ENCODE measurements around the gene CCDC90B. TPM values are rescaled to one million over a fixed set of nuclear protein-coding genes. Genes with fewer than 3 reads are reported as not detected.

CCDC90B gene
- polyA plus RNA-seq, 1 of the 3 experiments (the other 2 are of a cell fraction), result 47.9 TPM

DNA sequence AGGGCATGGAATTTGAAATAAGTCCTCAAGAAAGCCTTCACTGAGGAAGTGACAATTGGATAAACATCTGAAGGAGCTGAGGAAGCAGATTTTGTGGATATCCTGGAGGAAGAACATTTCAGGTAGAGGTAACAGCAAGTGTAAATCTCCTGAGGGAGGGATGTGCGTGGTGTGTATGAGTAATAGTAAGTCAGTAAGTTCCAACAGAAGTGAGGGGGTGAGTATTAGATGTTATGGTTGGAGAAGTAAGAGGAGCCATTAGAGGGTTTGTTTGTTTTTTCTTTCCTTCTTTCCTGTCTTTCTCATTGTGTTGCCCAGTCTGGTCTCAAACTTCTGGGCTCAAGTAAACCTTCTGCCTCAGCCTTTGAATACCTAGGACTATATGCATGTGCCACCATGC lies 63.7 kb downstream of the CCDC90B start:
- POLR2A ChIA-PET, result no interaction called here

DNA sequence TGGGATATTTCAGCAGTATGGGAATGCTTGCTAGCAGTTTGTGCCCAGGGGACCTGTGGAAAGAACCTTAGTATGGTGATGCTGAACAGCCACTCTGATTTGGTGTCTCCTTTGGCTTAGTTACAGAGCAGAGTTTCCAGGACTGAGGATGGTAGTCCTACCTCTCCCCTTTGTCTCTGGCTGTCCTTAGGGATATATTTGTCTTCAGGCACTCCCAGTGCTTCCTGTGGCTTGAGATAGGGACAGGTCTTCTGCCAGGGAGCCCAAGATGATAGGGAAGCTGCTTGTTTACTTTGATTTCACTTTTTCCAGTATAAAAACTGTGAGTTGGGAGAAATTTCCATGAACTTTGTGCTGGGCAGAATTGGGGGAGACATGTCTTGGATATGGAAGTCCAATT lies 64.5 kb downstream of the CCDC90B start:
- H3K4me3 ChIP-seq (ENCODE audit: low read depth in 2 of 2, low read length in 1 of 2), result no peak overlapping the region
- H3K27ac ChIP-seq (ENCODE audit: low read depth in 2 of 2, low read length in 1 of 2), result no peak overlapping the region
- no peak for DNase-seq
- H3K4me1 ChIP-seq (ENCODE audit: control insufficient read depth in 1 of 2, insufficient read depth in 2 of 2, low read depth in 1 of 2, low read length in 1 of 2), result no peaks in the 10 kb centered on the region
- H3K9me2 ChIP-seq, result no peaks in the 10 kb centered on the region
- POLR2A ChIA-PET, result no interaction called here
- no peaks in the 10 kb centered on the region for H3K27me3 ChIP-seq (ENCODE audit: insufficient read depth)
- no peak for TF ChIP-seq ELF1 (IDR thresholded peaks at IDR 0.05)
- TF ChIP-seq, protein P1, sequence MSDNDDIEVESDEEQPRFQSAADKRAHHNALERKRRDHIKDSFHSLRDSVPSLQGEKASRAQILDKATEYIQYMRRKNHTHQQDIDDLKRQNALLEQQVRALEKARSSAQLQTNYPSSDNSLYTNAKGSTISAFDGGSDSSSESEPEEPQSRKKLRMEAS (IDR thresholded peaks at IDR 0.05; ENCODE audit: low read depth), result no peak
- TF ChIP-seq, protein P2, sequence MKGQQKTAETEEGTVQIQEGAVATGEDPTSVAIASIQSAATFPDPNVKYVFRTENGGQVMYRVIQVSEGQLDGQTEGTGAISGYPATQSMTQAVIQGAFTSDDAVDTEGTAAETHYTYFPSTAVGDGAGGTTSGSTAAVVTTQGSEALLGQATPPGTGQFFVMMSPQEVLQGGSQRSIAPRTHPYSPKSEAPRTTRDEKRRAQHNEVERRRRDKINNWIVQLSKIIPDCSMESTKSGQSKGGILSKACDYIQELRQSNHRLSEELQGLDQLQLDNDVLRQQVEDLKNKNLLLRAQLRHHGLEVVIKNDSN (IDR thresholded peaks at IDR 0.05; ENCODE audit: borderline replicate concordance, low read depth), result no peak
- H3K79me2 ChIP-seq (ENCODE audit: insufficient read depth), result no peaks in the 10 kb centered on the region
- no peaks in the 10 kb centered on the region for H3K36me3 ChIP-seq (replicated peaks in 1 of 2; ENCODE audit: control insufficient read depth in 1 of 2, insufficient read depth in 2 of 2, low read length in 1 of 2)
- CTCF ChIA-PET, result interaction anchor here (0.6 to 2.3 kb wide), 2 partner anchors 28 to 677 kb away, joined by 3 to 5 read pairs; no protein-coding TSS in a partner anchor
- no peak overlapping the region for H2AFZ ChIP-seq (ENCODE audit: low read depth)
- no peak overlapping the region for H3K4me2 ChIP-seq
- no peaks in the 10 kb centered on the region for H4K20me1 ChIP-seq (ENCODE audit: insufficient read depth)
- no peak overlapping the region for H3K9ac ChIP-seq
- no peaks in the 10 kb centered on the region for H3K9me3 ChIP-seq
- no peaks in the 10 kb centered on the region for H3F3A ChIP-seq (replicated peaks; ENCODE audit: insufficient read depth)

More for the DNA sequence above, 63.7 kb downstream of the CCDC90B start:
- Histone ChIP-seq H3K9me2 (no peaks in the 10 kb centered on the region), H3K79me2 (ENCODE audit: insufficient read depth) (no peaks in the 10 kb centered on the region), H3K9me3 (no peaks in the 10 kb centered on the region), H3K4me3 (ENCODE audit: low read depth in 2 of 2, low read length in 1 of 2) (no peak overlapping the region), H3K9ac (no peak overlapping the region), H3K27me3 (ENCODE audit: insufficient read depth) (no peaks in the 10 kb centered on the region), H3K27ac (ENCODE audit: low read depth in 2 of 2, low read length in 1 of 2) (no peak overlapping the region), H3K36me3 (replicated peaks in 1 of 2; ENCODE audit: control insufficient read depth in 1 of 2, insufficient read depth in 2 of 2, low read length in 1 of 2) (no peaks in the 10 kb centered on the region), H3K4me2 (no peak overlapping the region), H3F3A (replicated peaks; ENCODE audit: insufficient read depth) (no peaks in the 10 kb centered on the region), H3K4me1 (ENCODE audit: control insufficient read depth in 1 of 2, insufficient read depth in 2 of 2, low read depth in 1 of 2, low read length in 1 of 2) (no peaks in the 10 kb centered on the region), H4K20me1 (ENCODE audit: insufficient read depth) (no peaks in the 10 kb centered on the region), H2AFZ (ENCODE audit: low read depth) (no peak overlapping the region)
- 88% methylated on average over 1 of the region's 1 CpG for WGBS (ENCODE audit: low lambda C conversion rate)
- TF ChIP-seq TEAD4 (IDR thresholded peaks at IDR 0.05; ENCODE audit: borderline replicate concordance, insufficient read depth) (no peak), MEF2A (IDR thresholded peaks at IDR 0.05; ENCODE audit: borderline replicate concordance, low read depth) (no peak), EP300 (IDR thresholded peaks at IDR 0.05; ENCODE audit: borderline replicate concordance in 1 of 2, low read depth in 1 of 2, low read length in 1 of 2) (no peak), CHD2 (IDR thresholded peaks at IDR 0.05; ENCODE audit: low read length, partially characterized antibody) (no peak), TCF12 (IDR thresholded peaks at IDR 0.05) (no peak), POLR2AphosphoS5 (IDR thresholded peaks at IDR 0.05; ENCODE audit: low read depth, low read length) (no peak), FOXJ3 (CRISPR knock-in tag; IDR thresholded peaks at IDR 0.05) (no peak)
- TF ChIP-seq, protein P3, sequence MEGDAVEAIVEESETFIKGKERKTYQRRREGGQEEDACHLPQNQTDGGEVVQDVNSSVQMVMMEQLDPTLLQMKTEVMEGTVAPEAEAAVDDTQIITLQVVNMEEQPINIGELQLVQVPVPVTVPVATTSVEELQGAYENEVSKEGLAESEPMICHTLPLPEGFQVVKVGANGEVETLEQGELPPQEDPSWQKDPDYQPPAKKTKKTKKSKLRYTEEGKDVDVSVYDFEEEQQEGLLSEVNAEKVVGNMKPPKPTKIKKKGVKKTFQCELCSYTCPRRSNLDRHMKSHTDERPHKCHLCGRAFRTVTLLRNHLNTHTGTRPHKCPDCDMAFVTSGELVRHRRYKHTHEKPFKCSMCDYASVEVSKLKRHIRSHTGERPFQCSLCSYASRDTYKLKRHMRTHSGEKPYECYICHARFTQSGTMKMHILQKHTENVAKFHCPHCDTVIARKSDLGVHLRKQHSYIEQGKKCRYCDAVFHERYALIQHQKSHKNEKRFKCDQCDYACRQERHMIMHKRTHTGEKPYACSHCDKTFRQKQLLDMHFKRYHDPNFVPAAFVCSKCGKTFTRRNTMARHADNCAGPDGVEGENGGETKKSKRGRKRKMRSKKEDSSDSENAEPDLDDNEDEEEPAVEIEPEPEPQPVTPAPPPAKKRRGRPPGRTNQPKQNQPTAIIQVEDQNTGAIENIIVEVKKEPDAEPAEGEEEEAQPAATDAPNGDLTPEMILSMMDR (IDR thresholded peaks at IDR 0.05), result no peak
- TF ChIP-seq, protein P4, sequence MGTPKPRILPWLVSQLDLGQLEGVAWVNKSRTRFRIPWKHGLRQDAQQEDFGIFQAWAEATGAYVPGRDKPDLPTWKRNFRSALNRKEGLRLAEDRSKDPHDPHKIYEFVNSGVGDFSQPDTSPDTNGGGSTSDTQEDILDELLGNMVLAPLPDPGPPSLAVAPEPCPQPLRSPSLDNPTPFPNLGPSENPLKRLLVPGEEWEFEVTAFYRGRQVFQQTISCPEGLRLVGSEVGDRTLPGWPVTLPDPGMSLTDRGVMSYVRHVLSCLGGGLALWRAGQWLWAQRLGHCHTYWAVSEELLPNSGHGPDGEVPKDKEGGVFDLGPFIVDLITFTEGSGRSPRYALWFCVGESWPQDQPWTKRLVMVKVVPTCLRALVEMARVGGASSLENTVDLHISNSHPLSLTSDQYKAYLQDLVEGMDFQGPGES (IDR thresholded peaks at IDR 0.05; ENCODE audit: low read depth, low read length), result no peak
- no peak for DNase-seq
- CTCF ChIA-PET, result no interaction called here

Measured in SK-N-SH (cell line).